ENCODE results near the gene SH3PXD2A. TPM values are rescaled to one million over a fixed set of nuclear protein-coding genes. Genes with fewer than 3 reads are reported as not detected.

The SH3PXD2A gene
- total and polyA plus RNA-seq, 10 of the 15 experiments (the other 5 are each of a cell fraction or from before 2014, with no cell fraction given), result 0.63 to 14.0 (median 4.4) TPM

DNA sequence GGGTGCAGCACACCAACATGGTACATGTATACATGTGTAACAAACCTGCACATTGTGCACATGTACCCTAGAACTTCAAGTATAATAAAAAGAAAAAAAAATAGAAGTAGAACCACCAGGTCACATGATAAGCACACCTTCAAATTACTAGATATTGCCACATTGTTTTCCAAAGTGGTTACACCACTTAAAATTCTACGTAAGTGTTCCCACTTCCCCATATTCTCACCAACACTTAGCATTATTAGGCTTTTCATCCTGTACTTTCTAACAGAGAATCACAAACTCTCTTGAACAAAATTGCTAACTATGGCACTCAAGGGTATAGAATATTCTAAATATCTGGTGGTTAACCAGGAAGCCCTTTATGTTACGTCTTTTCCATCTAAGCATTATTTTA lies 22.6 kb downstream of the SH3PXD2A start (continued):
- TF ChIP-seq, protein P1, sequence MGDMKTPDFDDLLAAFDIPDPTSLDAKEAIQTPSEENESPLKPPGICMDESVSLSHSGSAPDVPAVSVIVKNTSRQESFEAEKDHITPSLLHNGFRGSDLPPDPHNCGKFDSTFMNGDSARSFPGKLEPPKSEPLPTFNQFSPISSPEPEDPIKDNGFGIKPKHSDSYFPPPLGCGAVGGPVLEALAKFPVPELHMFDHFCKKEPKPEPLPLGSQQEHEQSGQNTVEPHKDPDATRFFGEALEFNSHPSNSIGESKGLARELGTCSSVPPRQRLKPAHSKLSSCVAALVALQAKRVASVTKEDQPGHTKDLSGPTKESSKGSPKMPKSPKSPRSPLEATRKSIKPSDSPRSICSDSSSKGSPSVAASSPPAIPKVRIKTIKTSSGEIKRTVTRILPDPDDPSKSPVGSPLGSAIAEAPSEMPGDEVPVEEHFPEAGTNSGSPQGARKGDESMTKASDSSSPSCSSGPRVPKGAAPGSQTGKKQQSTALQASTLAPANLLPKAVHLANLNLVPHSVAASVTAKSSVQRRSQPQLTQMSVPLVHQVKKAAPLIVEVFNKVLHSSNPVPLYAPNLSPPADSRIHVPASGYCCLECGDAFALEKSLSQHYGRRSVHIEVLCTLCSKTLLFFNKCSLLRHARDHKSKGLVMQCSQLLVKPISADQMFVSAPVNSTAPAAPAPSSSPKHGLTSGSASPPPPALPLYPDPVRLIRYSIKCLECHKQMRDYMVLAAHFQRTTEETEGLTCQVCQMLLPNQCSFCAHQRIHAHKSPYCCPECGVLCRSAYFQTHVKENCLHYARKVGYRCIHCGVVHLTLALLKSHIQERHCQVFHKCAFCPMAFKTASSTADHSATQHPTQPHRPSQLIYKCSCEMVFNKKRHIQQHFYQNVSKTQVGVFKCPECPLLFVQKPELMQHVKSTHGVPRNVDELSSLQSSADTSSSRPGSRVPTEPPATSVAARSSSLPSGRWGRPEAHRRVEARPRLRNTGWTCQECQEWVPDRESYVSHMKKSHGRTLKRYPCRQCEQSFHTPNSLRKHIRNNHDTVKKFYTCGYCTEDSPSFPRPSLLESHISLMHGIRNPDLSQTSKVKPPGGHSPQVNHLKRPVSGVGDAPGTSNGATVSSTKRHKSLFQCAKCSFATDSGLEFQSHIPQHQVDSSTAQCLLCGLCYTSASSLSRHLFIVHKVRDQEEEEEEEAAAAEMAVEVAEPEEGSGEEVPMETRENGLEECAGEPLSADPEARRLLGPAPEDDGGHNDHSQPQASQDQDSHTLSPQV (IDR thresholded peaks at IDR 0.05), result no peak
- TF ChIP-seq, protein P2, sequence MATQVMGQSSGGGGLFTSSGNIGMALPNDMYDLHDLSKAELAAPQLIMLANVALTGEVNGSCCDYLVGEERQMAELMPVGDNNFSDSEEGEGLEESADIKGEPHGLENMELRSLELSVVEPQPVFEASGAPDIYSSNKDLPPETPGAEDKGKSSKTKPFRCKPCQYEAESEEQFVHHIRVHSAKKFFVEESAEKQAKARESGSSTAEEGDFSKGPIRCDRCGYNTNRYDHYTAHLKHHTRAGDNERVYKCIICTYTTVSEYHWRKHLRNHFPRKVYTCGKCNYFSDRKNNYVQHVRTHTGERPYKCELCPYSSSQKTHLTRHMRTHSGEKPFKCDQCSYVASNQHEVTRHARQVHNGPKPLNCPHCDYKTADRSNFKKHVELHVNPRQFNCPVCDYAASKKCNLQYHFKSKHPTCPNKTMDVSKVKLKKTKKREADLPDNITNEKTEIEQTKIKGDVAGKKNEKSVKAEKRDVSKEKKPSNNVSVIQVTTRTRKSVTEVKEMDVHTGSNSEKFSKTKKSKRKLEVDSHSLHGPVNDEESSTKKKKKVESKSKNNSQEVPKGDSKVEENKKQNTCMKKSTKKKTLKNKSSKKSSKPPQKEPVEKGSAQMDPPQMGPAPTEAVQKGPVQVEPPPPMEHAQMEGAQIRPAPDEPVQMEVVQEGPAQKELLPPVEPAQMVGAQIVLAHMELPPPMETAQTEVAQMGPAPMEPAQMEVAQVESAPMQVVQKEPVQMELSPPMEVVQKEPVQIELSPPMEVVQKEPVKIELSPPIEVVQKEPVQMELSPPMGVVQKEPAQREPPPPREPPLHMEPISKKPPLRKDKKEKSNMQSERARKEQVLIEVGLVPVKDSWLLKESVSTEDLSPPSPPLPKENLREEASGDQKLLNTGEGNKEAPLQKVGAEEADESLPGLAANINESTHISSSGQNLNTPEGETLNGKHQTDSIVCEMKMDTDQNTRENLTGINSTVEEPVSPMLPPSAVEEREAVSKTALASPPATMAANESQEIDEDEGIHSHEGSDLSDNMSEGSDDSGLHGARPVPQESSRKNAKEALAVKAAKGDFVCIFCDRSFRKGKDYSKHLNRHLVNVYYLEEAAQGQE (IDR thresholded peaks at IDR 0.05; ENCODE audit: low read depth, low read length), result no peak
- TF ChIP-seq CEBPB (IDR thresholded peaks at IDR 0.05; ENCODE audit: borderline replicate concordance in 1 of 2, low read depth in 2 of 2, low read length in 2 of 2) (no peak), ZNF384 (IDR thresholded peaks at IDR 0.05; ENCODE audit: borderline replicate concordance, low read depth, low read length) (no peak), MEF2A (IDR thresholded peaks at IDR 0.05; ENCODE audit: insufficient read depth, low read depth, low read length) (no peak)

Data from GM12878 (cell line).